SKM-1 (cell line): Measurements from ENCODE around the gene MDFI.

Experiments used
- DNase-seq: peaks from one replicate; lab custom pipeline; 2025; ENCODE audit not compliant: unreplicated experiment; lab: John Stamatoyannopoulos, UW

Gene MDFI

GRCh38 chr6:41687501-41688175 is 49.4 kb downstream of the MDFI start:
- DNase-seq = no peak

GRCh38 chr6:41688256-41688965 is 50.1 kb downstream of the MDFI start:
- no peak for DNase-seq

DNA sequence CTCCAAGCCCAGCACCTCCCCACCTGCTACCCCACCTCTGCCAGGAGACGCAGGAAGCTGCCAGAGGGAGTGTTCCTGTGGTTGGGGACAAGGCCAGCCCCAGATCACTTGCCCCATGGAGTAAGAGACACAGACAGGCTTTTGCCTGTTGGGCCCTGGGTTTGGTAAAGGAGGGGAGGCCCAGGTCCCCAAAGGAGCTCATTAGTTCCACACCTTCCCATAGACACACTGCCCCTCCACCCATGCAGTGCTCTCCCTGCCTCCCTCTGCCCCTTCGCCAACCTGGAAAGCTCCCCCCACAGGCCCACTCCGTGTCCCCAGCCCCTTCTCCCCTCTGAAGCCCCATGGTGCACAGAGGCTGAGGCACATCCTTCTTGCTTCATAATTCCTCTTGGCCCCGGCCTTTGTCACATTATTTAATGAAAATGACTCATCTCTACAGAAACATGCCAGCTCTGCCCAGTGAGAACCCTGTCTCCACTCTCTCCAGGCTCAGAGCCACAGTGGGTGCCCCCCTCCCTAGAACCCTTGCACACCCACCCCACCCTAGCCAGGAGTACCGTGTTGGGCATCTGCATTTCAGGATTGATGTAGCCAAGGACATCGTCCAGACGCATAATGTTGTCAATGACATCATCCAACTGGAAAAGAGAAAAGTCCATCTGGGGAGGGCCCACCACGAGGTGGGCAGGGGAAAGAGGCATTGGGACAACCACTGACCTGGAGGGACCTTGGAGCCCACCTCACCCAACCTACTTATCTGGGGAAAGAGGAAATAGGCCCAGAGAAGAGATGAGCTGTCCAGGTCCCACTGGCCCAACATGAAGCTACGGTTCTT is 51.1 kb downstream of the MDFI start:
- no peak for DNase-seq

GRCh38 chr6:41690541-41691330 is 52.5 kb downstream of the MDFI start:
- DNase-seq = no peak

DNA sequence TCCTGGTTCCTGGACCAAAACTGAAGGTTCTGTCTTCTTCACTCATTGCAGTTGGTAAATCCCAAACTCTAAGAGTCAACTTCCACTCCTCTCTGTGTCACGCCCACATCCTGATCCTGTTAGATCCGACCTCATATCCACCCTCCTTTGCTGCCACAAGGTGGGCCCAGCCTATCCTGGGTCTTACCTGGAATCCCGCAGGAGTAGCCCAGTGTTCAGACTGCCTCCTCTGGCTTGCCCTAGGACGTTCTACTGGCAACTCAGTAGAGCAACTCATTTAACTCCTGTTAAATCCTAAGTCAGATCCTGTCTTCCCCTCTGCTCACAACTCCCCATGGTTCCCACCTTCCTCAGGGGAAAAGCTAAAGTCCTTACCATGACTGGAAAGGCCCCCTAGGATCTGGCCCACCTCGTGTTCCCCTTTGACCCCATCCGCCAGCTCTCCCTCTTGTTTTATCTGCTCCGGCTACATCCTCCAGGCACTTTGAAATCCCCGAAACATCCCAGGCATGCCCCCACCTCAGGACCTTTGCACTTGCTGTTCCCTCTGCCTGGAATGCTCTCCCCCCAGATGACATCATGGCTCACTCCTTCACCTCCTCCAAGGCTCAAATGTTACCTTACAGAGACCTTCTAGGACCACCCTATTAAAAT is 53.3 kb downstream of the MDFI start:
- DNase-seq = no peak

DNA sequence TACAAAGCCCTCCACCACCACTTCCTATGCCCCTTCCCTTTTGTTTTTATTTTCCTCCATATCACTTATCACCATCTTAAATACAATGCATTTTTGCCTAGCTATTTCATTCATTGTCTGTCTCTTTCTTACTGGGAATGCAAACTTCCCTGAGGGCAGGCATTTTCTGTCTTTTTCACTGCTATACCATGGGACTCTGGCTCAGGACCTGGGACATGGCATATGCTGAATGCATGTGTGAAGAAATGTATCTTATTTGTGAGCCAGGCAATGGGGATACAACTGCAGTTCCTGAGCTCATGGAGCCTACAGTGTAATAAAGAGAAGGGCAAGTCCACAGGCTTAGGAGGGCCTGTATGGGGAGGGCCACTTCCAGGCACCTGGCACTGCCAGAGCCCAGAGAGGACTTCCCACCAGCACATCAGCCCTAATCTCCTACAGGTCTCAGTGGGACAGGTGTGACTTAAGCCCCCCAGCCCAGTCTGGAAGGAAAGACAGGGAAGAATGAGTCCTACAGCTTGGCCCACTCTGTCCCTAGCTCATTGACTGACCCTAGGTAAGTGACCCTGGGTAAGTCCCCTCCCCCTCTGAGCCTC is 53.9 kb downstream of the MDFI start:
- no peak for DNase-seq

- DNase-seq = no peak
These were observed 54.5 kb downstream of the MDFI start for GRCh38 chr6:41692730-41693129.

- no peak for DNase-seq
These were observed 55.3 kb downstream of the MDFI start for GRCh38 chr6:41693281-41694240.

DNA sequence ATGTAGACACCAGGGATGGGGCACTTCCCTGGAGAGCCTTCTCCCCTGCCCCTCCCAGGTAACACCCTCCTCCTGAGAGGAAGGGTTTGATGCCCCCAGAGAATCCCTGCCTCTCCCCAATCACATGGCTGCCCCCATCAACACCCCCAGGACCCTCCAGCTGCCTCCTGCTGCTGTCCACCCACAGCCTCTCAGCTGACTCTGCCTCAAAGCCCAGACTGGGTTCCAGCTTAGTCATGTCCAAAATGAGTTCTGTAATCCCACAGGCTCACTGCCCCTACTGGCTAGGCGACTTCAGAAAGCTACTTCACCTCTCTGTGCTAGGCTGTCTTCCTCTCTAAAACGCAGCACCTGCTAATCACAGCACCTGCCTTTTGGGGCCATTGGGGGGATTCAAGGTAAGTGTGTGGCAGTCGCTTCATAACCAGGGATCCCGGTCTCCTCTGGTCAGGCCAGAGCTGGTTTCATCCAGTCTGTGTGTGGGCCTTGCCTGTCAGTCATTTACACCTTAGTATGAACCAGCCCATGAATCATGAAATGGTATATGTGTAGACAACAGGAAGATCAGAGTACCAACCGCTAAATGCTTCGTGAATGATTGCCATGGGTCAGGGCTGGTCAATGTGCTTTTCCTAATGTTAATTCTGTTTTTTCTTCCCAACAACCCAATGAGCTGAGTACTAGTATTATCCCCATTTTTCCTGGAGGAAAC is 56.7 kb downstream of the MDFI start:
- DNase-seq = no peak

GRCh38 chr6:41695825-41696224 is 57.6 kb downstream of the MDFI start:
- DNase-seq = no peak

- DNase-seq = no peak
These were observed 58.5 kb downstream of the MDFI start for GRCh38 chr6:41696788-41697187.

GRCh38 chr6:41697861-41698781 is 59.9 kb downstream of the MDFI start:
- DNase-seq = no peak

- DNase-seq = no peak
These were observed 60.8 kb downstream of the MDFI start for GRCh38 chr6:41699063-41699462.

GRCh38 chr6:41700463-41701347 is 62.4 kb downstream of the MDFI start:
- no peak for DNase-seq

GRCh38 chr6:41702089-41702745 is 63.9 kb downstream of the MDFI start:
- DNase-seq = no peak
